HG03095 (cell line): ENCODE data around the gene PSMA7.
"Not testable (repeated sequence)": the region's sequence is repeated elsewhere in the genome, so short reads cannot be mapped to it uniquely, and the experiment has no call there.

Experiments
- ATAC-seq: cut with Tn5 transposase; IDR thresholded peaks from one replicate; pipeline ENCODE4 v1.9.1; 2021; ENCODE audit warnings: moderate library complexity; ENCODE audit not compliant: unreplicated experiment

Gene PSMA7

DNA sequence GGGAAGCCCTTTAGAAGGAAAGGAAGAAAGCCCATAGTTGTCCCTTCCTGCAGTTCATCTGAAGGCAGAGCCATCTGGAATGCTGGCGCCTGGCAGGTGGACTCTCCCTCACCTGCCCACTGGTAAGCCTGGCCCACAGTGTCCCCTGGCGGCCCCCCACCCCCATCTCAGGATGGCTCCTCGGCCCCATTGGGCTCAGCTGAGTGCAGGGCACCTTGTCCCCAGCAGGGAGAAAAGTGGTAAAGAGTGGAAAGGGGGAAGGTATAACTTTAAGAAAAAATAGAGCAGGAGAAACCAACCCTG is 13.0 kb upstream of the PSMA7 start:
- ATAC-seq: no peak

DNA sequence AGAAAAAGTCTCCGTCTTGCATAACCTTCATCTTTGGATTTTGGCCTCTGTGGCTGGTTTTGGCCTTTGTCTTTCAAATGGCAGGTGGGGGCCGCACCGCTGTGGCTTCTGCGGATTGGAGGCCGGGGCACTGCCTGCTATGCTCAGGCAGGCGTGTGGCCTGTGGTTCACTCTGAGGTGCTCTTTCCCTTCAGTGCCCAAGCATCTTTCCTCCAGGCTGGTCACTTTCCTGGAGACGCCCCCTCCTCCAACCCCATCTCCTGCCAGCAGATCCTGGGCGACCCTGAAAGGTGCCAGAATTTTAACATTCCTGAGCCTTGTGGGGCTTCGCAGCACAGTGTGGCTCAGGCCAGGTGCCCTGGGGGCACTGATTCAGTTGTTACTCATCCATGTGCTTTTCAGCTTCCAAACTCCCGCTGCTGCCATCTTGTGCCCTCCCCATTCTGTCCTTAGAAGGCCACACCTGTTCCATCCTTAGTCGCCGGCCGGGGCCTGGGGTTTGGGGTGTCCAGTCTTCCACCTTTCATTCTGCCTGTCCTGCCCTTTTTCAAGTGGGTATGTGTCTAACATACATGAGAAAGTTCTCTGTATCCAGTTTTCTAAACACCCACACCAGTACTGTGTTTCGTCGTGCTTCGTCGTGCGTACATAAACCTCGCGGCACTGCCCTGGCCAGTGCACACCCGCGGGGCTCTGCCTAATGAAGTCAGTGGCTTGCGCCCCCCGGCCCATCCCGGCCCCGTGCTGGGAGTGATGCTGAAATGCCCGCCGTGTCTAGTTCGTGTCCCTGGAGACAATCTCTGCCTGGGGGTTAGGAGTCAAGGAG is 12.4 kb upstream of the PSMA7 start:
- ATAC-seq: no peak

DNA sequence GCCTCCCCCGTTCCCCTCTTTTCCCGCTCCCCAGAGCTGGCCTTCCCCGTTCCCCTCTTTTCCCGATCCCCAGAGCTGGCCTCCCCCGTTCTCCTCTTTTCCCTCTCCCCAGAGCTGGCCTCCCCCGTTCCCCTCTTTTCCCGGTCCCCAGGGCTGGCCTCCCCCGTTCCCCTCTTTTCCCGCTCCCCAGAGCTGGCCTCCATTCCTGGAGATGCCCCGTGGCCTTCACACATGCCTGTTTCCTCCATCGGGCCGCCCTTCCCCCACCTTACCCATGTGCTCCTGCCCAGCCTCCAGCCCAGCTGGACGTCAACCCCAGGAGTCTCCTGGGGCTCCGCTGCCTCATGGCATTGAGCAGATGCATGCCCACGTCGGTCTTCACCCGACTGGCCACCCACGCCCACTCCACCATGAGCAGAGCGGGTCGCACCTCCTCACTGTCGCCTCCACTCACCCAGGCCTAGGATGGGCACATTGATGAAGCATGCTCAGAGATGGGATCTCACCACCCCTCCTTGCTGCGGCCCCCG is 8.7 kb upstream of the PSMA7 start:
- no peak for ATAC-seq

DNA sequence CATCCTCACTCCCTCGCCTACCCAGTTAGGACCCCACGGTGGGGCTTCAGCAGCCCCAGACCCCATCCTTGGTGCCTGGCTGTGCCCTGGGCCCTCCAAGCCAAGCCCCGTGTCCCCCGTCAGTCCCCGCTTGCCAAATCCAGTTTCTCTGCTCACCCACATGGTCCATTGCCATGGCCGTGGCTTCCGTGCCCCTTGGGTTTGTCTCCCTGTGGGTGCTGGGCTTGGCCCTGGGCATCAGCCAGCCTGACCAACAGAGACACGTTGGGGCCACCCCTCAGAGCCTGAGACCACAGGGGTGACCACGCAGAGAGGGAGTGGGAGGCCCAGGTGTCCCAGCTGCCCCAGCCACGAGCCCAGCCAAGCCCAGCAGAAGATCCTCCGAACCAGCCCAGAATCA is 8.0 kb upstream of the PSMA7 start:
- ATAC-seq: no peak

DNA sequence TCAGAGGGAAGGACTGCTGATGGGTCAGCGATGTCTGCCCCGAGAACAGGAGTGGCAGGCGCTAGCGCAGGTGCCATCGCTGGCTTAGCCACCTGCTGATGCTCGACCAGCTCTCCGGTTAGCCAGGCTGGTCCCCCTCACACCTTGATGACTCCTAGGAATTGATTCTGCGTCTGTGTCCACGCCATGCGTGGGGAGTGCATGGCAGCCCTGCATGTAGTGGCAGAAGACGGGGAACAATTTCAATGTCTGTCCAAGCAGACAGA is 7.0 kb upstream of the PSMA7 start:
- ATAC-seq: no peak

DNA sequence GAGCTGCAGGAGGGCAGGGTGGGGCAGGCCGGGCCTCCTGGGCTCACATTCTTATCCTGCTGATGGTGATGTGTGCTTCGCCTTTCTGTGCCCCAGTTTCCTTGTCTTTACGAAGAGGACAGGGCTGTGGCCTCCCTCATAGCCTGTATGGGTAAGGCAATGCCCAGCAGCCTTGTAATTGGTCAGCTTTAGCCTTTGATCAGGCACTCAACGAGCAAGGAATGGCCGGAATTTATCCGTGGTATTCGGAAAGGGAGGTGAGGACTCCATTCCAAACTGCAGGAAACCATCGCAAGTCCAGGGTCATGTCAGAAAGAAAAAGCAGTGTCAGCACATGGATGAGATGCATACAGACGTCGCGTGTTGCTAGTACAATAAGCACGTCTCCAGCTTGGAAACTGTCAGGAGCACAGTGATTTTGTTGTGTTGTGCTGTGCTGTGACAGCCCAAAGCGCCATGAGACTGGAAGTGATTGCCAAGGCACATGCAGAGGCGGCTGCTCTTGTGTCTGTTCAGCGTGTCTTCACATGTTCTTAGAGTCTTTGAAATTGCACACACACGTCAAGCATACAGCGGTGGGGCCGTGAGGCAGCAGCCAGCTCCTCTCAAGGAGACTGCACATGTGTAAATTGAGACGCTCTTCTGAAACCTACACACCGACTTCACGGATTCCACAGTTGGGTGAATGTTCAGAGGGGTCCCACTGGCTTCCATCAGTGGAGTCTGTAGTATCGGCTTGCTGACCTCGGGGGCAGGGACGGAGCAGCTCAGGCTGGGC is 6.5 kb upstream of the PSMA7 start:
- ATAC-seq: no peak

DNA sequence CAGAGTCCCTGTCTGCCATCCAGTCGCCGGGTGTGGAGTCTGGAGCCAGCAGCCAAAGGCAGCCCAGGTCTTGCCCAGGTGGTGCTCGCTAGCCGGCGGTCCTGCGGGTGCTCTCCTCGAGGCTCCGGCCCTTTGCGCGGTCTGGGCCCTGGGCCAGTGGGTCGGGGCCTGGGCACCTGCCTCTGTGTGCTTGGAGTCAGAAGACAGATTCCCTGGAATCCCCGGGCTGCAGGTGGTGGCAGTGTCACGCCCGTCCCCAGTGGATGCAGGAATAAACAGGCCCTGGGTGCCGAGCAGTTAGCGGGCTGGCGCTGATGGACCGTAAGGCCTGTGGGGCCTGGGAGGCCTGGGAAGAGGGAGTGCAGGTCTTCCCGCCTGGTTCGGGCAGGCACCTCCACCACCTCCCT is 5.7 kb upstream of the PSMA7 start:
- ATAC-seq: no peak

DNA sequence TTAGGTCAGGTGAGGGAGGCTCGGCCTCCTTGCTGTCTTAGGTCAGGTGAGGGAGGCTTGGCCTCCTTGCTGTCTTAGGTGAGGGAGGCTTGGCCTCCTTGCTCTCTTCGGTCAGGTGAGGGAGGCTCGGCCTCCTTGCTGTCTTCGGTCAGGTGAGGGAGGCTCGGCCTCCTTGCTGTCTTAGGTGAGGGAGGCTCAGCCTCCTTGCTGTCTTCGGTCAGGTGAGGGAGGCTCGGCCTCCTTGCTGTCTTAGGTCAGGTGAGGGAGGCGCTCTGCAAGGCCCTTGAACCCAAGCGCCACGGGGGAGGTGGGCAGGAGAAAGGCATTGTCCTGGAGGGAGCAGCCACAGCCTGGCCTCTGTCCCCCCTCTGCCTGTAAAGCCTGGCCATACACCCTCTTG is 5.2 kb upstream of the PSMA7 start:
- not testable (repeated sequence) for ATAC-seq

DNA sequence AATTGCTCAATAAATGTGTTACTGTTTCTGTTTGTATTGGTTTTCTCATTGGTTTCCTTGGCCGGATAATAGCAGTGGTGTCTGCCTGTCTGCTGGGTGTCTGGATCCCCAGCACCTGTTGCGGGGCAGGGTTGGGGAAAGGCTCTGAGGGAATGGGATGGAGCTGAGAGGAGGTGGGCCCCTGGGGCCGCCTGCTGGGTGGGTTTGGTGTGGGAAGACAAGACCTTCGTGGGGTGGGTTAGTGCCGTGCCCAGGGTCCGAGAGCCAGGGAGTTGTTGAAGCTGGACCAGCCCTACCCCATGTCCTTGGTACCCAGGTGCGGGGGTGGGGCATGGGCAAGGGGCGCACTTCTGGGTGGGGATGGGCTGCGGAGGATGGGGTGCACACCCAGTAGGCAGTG is 4.3 kb upstream of the PSMA7 start:
- ATAC-seq: no peak

DNA sequence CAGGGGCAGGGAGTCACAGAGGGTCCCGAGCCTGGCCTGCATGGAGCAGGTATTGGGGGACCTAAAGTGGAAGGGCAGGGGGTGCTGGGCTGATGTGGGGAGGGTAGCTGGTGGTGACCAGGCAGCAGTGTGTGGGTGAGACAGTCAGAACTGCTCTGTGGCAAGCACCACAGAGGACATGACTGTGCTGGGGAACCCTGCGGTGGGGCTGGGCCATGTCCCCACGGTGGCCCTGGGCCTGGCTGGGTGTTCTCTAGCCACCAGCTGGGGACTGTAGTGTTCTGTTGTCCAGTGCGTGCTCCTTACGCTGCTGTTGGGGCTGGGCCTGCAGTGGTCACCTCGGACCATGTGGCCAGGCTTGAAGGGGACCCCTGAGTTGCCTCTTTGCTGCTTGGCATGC is 3.9 kb upstream of the PSMA7 start:
- ATAC-seq: no peak

DNA sequence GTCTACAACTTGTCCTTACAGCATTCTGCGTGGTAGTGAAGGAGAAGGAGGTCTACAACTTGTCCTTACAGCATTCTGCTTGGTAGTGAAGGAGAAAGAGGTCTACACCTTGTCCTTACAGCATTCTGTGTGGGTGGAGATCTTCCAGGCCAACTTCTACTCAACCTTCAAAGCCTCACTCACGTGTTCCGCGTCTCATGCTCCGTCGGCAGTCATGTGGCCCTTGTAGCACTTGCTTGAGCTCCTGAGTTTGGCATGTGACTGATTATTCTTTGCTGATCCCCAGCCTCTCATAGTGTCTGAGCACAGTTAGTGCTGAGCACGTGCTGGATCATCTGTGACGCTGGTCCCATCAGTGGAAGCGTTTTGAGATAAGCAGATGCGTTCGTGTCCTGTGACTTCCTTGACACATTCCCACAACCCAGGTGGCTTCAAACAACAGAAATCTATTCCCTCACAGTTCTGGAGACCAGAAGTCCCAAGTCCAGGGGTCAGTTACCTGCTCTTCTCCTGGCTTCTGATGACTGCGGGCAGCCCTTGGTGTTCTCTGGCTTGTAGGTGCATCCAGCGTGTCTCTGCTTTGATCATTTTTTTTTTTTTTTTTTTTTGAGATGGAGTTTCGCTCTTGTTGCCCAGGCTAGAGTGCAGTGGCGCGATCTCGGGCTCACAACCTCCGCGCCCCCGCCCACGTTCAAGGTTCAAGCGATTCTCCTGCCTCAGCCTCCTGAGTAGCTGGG is 3.0 kb upstream of the PSMA7 start:
- no peak for ATAC-seq

DNA sequence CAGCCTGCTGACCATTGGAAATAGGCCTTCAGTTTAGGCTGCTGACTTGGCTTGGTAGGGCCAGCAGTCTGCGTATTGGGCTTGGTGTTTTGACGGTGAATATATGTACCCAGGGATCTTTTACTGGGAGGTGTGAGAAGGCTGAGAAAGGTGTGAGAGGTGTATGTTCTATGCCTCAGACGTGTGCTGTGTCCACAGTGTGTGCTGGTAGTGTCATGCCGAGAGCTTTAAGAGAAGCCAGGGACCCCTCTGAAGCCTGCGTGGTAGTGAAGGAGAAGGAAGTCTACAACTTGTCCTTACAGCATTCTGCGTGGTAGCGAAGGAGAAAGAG is 2.5 kb upstream of the PSMA7 start:
- no peak for ATAC-seq

DNA sequence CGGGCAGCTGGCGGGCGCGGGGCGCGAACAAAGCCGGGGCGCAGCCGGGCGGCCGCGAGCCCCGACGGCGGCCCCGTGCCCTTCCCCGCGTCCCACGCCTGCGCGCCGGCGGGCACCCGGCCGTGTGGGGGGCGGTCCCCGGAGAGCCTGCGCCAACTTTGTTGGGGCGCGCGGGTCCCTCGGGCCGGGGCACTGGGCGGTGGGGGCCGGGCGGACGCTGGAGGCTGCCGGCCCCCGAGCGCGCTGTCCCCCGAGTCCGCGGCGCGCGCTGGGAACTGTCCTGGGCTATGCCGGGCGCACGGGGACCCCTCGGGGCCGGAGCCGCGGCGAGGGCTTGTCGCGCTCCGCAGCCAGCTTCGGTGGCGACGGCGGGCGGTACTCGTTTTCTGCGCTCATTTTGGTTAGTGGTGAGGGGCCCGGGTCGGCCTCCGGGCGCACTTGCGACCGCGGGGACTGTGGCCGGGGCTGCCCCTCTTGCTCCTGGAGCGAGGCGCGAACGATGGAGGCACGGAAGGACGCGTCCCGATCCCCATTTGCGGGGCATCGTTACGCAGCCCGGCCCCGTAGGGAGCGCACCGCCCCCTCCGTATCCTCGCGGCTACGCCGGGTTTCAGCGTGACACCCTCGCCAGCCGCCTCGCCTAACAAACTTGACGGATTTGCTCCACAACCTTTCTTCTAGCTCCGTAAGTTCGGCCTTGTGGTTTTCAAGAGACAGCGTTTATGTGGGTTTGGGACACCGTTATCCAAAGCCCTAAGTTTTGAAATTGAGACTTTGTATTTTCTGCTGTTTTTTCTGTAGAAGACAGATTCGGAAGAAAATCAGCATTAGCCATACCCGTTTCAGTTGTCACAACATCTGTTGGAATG is 997 bp upstream of the PSMA7 start:
- ATAC-seq: peak; percentile 28

DNA sequence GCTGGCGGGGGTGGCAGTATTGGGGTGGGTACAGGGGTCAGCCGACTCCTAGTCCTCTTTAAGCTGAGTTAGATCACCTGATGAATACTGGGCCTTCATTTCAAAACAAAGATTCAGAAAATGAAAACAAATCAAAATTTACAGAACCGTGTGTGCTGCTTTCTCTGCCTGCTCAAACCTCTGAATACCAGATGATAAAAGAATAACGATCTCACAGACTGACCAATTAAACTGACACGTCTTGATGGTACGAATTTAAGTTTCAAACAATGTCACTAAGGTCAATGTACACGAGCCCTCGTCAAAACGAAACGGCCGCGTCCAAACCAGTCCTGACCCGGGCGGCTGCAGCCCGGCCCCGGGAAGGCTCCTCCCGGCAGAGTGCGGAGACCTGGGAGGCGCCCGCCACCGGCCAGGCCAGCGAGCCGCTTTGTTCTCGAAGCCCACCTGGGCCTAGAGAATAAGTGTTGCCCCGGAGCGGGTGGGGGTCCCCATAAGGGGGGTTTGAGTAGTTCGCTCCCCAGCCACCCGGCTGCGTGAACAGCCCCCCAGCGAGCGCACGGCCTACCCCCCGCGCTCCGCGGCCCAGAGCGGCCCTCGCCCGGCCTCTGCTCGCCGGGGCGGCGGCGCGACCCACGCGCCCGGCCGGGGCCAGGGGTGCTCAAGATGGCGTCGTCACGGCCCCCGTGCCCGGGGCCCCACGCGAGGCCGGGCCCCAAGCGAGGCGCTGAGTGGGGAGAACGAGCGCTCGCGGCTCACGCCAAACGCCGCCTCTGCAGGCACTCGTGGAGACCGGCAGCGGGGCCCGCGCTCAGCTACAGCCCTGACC is 728 bp downstream of the PSMA7 start:
- ATAC-seq: peak; percentile 11

DNA sequence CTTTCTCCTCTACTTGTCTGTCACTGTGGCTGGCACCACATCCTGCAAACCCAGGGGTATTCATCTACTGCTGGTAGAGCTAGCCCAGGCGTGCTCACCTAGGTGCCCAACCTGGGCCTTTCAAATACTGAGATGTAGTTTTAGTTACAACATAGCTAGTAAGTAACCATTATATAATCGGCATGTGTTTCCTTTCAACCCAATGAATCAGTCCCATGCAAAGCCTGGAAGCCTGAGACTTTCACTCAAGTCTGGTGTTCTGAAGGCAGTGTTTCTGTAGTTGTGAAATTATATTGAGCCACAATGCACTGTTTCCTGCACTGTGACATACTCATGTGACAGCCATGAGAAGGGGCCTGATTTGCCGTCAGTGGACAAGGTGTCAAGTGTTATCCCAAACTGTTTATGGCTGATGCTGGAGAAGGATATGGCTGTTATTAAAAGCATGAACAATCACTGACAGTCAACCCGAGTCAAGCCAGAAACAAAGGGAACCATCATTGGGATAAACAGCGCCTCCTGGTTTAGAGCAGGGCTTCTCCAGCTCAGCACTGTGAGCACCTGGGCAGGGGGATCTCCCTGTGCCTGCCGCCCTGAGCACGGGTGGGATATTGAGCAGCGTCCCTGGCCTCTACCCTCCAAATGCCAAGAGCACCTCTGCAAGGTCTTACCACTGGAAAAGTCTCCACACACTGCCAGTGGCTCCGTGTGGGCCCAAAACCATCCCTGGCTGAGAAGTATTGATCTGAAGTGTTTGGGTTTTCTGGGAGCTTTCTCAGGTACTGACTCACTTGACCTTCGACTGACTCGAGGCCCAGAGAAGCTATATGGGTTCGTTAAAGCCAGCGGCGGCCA is 1.6 kb downstream of the PSMA7 start:
- ATAC-seq: no peak

DNA sequence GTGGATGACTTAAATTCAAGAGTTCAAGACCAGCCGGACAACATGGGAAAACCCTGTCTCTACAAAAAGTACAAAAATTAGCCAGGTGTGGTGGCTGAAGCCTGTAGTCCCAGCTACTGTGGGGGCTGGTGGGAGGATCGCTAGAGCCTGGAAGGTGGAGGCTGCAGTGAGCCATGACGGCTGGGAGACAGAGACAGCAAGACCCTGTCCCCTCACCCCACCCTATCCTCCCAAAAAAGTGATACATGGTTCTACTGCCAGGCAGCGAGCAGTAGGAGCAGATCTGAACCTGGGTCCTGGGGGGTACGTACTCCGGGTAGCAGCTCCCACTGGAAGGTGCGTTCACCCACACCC is 2.2 kb downstream of the PSMA7 start:
- no peak for ATAC-seq

DNA sequence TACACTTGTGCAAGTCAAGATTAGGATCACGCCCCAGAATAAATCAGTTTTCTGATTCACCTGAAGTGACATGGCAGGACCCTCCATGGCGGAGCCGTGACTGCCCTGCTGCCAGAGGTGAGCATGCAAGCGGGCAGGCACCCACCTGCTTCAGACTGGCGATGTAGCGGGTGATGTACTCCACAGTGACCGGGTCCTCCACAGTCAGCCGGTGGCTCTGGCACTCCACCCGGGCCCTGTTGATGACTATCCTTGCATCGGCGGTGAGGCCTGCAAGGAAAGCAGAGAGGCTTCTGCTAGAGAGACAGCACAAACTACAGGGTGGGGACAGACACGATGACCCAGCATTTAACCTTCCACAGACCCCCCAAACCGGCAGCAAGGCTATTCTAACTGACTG is 3.6 kb downstream of the PSMA7 start:
- ATAC-seq: no peak

DNA sequence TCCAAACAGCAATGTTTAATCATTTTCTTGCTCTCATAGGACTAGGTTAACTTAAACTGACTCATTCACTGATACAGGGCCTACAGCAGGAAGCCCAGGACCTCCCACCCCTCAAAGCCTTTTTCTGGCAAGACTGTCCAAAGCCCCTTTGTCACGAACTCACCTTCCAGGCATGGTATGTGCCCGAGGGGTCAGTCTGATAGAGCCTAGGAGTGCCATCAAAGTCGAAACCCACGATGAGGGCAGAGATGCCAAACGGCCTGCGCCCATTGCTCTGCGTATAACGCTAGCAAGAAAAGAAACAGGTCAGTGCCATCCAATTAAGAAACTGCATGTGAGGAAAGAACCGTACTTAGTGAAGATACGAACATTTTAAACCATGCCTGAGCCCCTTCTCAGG is 4.3 kb downstream of the PSMA7 start:
- ATAC-seq: no peak

DNA sequence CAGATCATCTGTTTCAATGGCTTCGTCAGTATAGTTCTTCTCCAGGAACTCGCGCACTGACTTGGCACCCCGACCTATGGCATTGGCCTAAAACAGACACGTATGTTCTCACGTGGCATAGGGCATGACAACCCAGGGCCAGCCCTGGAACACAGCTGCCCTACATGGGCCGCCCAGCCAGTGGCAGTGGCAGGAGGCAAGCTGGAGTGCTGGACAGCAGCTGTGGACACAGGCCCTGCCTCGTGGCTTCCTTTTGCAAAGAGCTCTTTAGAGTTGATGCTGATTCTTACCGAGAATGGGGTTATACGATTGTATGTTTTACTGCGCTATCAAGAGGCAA is 5.0 kb downstream of the PSMA7 start:
- no peak for ATAC-seq
